BJ (cell line): Measurements from ENCODE around the gene ATF2. TPM values are rescaled to one million over a fixed set of nuclear protein-coding genes. Genes with fewer than 3 reads are reported as not detected.

Source experiments
- CTCF ChIA-PET: fragments of 350-600 bp; formaldehyde crosslinking; extraction: SDS; loops from one replicate; lab custom pipeline; 2021; ENCODE audit warnings: antibody characterized with exemption, inconsistent platforms; lab: Yijun Ruan, JAX
- POLR2A ChIA-PET: fragments of 300-600 bp; sonication (Branson Sonifier 250); formaldehyde crosslinking; extraction: SDS; loops from one replicate; lab custom pipeline; 2021; ENCODE audit warnings: antibody characterized with exemption; lab: Charles Lee
- DNase-seq: peaks from one replicate; pipeline ENCODE4 v3.0.0-alpha.2; 2011; ENCODE audit warnings: low read depth
- H3K27me3 ChIP-seq: 2 replicates; pipeline ENCODE4 v1.6.0; 2011; ENCODE audit warnings: low read length; ENCODE audit not compliant: control insufficient read depth, insufficient read depth
- H3K36me3 ChIP-seq: 2 replicates; pipeline ENCODE4 v1.5.1; 2011; ENCODE audit warnings: low read length; ENCODE audit not compliant: control insufficient read depth, insufficient read depth
- H3K4me3 ChIP-seq: 2 replicates; pipeline ENCODE4 v1.5.1; 2011; ENCODE audit warnings: low read depth, mild to moderate bottlenecking, control low read depth, low read length
- polyA plus RNA-seq: library from polyadenylated mRNA; depleted of rRNA; stranded (reverse); fragments of >200 nt; gene quantifications from 2 replicates; pipeline ENCODE4 v1.2.3, GENCODE V29; 2011
- TF ChIP-seq, protein P1 (sequence below): IDR thresholded peaks from 2 replicates; pipeline ENCODE4 v1.5.1; 2011; ENCODE audit warnings: low read depth, mild to moderate bottlenecking, control low read depth, inconsistent platforms, low read length, moderate library complexity; ENCODE audit not compliant: insufficient read depth

The ATF2 gene
- polyA plus RNA-seq, 1 experiment = 60.6 TPM

DNA sequence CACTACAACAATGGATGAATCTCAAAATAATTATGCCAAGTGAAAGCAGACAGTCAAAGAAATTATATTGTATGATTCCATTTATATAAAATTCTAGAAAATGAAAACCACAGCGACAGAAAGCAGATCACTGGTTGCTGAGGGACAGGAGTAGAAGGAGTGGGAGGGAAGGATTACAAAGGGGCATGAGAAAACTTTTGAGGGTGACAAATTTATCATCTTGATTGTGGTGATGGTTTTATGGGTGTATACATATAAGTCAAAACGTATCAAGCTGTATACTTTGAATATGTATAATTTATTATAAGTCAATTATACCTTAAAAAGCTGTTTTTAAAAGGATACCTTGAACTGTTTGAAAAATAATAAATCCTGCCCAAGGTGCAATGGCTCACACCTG lies 27.7 kb downstream of the ATF2 start:
- Histone ChIP-seq H3K36me3 (peaks cover 2% of the 10 kb centered on the region; the same call in 1 of the 2 replicates), H3K4me3 (no peak overlapping the region), H3K27me3 (no peaks in the 10 kb centered on the region)
- DNase-seq = no peak
- ChIA-PET CTCF (interaction anchor here (1.5 kb wide), 1 partner anchor 30 kb away, joined by 4 read pairs; no protein-coding TSS in a partner anchor), POLR2A (no interaction called here)
- TF ChIP-seq, protein P1, sequence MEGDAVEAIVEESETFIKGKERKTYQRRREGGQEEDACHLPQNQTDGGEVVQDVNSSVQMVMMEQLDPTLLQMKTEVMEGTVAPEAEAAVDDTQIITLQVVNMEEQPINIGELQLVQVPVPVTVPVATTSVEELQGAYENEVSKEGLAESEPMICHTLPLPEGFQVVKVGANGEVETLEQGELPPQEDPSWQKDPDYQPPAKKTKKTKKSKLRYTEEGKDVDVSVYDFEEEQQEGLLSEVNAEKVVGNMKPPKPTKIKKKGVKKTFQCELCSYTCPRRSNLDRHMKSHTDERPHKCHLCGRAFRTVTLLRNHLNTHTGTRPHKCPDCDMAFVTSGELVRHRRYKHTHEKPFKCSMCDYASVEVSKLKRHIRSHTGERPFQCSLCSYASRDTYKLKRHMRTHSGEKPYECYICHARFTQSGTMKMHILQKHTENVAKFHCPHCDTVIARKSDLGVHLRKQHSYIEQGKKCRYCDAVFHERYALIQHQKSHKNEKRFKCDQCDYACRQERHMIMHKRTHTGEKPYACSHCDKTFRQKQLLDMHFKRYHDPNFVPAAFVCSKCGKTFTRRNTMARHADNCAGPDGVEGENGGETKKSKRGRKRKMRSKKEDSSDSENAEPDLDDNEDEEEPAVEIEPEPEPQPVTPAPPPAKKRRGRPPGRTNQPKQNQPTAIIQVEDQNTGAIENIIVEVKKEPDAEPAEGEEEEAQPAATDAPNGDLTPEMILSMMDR = no peak

DNA sequence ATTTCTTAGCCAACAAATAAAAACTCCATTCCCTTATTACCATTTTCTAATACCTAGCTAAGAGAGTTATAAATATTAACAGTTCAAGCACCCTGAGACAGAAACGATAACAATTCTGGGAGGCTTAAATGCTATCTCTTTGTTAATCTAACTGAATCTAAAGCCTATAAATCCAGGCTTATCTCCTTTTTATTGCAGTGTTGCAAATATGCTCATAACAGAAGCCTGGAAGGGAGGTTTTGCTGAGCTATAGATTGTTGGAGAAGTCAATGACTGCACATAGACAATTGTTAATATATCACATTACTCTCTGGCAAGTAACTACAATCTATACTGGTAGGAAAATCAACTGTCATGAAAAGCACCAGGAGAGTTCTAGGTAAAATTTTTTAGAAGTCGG lies 30.2 kb downstream of the ATF2 start:
- CTCF ChIA-PET = interaction anchor here (0.6 to 1.1 kb wide), 3 partner anchors 12 to 15 kb away, joined by 3 read pairs; no protein-coding TSS in a partner anchor
- POLR2A ChIA-PET = interaction anchor here (0.6 kb wide), 1 partner anchor 959 kb away, joined by 3 read pairs; no protein-coding TSS in a partner anchor
- TF ChIP-seq, protein P1 = no peak

DNA sequence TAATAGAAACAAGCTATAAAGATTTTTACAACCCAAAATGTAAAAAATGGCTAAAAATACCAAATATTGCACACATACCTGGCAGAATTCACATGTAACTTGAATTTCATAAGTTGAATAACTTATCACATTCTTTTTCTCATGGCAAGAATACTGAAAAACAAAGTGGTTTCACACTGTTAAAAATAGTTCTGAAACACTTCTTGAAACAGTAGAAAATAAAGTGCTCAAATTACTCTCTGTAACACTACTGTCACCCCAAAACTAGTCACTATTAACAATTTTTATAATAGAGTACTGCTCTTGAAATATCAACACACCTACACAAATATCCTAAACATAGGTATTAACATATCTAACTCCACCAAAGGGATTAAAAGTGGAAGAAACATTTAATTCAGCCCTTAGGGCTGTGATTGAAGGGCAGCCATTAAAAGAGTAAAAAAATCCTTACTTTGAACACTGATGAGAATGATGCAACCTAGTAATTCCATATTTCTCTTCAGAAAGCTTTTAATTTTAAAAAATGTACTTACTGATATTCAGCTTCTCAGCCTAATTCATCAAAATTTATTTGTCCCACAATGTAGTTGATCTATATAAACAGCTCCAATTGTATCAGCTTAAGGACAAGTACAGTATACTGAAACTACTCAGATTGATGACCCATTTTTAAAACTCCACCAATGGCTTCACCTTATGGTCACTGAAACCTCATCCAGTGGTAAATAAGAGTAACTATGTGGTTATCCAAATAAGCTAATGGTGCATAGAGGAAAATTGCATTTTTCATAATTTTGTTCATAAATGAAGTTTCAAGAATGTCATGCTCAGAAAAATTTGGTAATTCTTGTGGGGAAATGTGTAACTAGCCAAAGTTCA lies 31.4 kb downstream of the ATF2 start:
- 0 out of 2 replicates have a peak, but pooled peaks cover 1% of the 10 kb centered on the region for H3K36me3 ChIP-seq
- ChIA-PET CTCF (interaction anchor here (0.6 kb wide), 1 partner anchor 65 kb away, joined by 3 read pairs; no protein-coding TSS in a partner anchor), POLR2A (no interaction called here)
- TF ChIP-seq, protein P1 = no peak
- H3K4me3 ChIP-seq = no peak overlapping the region
- H3K27me3 ChIP-seq = no peaks in the 10 kb centered on the region
- DNase-seq = no peak

More for the DNA sequence above, 30.2 kb downstream of the ATF2 start:
- H3K27me3 ChIP-seq = no peaks in the 10 kb centered on the region
- 0 out of 2 replicates have a peak, but pooled peaks cover 1% of the 10 kb centered on the region for H3K36me3 ChIP-seq
- H3K4me3 ChIP-seq = no peak overlapping the region
- no peak for DNase-seq

DNA sequence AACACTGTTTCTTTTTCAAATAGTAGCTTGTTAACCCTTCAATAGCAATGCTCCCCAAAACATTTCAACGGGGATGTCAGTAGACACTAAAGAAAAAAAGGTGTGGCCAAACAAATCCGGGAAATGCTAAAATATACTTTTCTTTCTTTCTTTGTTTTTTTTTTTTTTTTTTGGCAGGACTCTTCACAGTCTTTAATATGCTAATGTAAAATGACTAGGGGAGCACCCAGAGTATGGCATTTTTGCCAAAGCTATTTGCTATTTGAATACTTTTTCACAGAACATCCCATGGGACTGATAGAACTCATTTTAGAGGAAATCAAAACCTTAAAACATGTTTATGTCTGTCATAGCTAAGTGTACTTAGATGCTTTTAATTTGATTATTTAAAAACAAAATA lies 32.1 kb downstream of the ATF2 start:
- Histone ChIP-seq H3K27me3 (no peaks in the 10 kb centered on the region), H3K36me3 (0 out of 2 replicates have a peak, but pooled peaks cover 1% of the 10 kb centered on the region), H3K4me3 (no peak overlapping the region)
- ChIA-PET POLR2A (no interaction called here), CTCF (no interaction called here)
- TF ChIP-seq, protein P1 = no peak
- no peak for DNase-seq

DNA sequence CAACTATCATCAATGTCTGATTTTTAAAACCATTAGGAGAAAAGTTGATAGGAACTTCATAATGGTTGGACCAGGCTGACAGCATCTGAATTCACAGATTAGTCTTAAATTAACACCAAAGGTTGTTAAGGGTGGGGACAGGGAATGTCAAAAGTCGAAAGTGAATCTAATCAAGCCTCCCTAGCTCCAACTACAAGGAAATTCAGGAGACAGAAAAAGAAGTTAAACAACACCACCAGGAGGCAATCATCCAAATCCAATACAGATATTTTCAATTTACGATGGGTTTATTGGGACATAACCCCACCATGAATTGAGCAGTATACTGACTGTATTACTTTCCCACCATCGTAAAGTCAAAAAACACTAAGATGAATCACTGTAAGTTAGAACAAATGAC lies 32.8 kb downstream of the ATF2 start:
- no peak overlapping the region for H3K4me3 ChIP-seq
- TF ChIP-seq, protein P1 = no peak
- ChIA-PET CTCF (no interaction called here), POLR2A (no interaction called here)
- no peak for DNase-seq
- no peaks in the 10 kb centered on the region for H3K27me3 ChIP-seq
- 0 out of 2 replicates have a peak, but pooled peaks cover 1% of the 10 kb centered on the region for H3K36me3 ChIP-seq
